Motor neuron (in vitro differentiated cells): ENCODE measurements around the gene STARD5. TPM values are rescaled to one million over a fixed set of nuclear protein-coding genes. Genes with fewer than 3 reads are reported as not detected.

ENCODE experiments used
- ATAC-seq, 8 experiments: fragments of 200-7000 bp; cut with Tn5 transposase; replicated peaks in 6 of 8; 2 replicates each; pipeline ENCODE4 v1.8.0; 2021; ENCODE audit warnings: mild to moderate bottlenecking in 8 of 8, moderate library complexity in 8 of 8
- H3K27ac ChIP-seq, 2 donors: fragments of 250-450 bp; sonication (Bioruptor Pico); 2 replicates each; pipeline ENCODE4 v1.9.0; 2021; ENCODE audit warnings: antibody characterized with exemption in 2 of 2, mild to moderate bottlenecking in 2 of 2, moderate library complexity in 1 of 2
- H3K4me1 ChIP-seq, 2 donors: fragments of 250-450 bp; sonication (Bioruptor Pico); replicated peaks in 1 of 2; 2 replicates each; pipeline ENCODE4 v1.6.1; 2021; ENCODE audit warnings: antibody characterized with exemption in 2 of 2, mild to moderate bottlenecking in 2 of 2, moderate library complexity in 1 of 2
- H3K4me3 ChIP-seq, 5 donors: fragments of 250-450 bp; sonication (Bioruptor Pico); 2 replicates each; pipeline ENCODE4 v1.9.0; 2021; ENCODE audit warnings: antibody characterized with exemption in 5 of 5, mild to moderate bottlenecking in 5 of 5, moderate library complexity in 4 of 5
- WGBS, 10 experiments: fragments of 450-650 bp; shearing (Covaris generic); methylation state at CpG; one replicate each; pipeline ENCODE4 v1.0.0; 2022; 5-methylcytosine and 5-hydroxymethylcytosine counted together
- in situ Hi-C, 9 experiments: fragments of 400-800 bp; cut with MboI; loops; one replicate each; pipeline ENCODE4 v1.15.0; 2021; ENCODE audit warnings: low sequenced_read_pairs in 9 of 9, low pct_unique_long_range_greater_than_20kb in 2 of 9; ENCODE audit not compliant: unreplicated experiment in 9 of 9
- total RNA-seq, 8 experiments: library from RNA; unstranded; fragments of 300-600 nt; gene quantifications; 2 replicates each; pipeline versions ENCODE4 v1.2.3 to v1.2.4, GENCODE V29; 2022

The STARD5 gene, protein sequence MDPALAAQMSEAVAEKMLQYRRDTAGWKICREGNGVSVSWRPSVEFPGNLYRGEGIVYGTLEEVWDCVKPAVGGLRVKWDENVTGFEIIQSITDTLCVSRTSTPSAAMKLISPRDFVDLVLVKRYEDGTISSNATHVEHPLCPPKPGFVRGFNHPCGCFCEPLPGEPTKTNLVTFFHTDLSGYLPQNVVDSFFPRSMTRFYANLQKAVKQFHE
- 1 to 10 TPM in 6 of 8 experiments, under 1 TPM in 2; 0.92 to 9.7 (median 2.1) TPM for total RNA-seq

DNA sequence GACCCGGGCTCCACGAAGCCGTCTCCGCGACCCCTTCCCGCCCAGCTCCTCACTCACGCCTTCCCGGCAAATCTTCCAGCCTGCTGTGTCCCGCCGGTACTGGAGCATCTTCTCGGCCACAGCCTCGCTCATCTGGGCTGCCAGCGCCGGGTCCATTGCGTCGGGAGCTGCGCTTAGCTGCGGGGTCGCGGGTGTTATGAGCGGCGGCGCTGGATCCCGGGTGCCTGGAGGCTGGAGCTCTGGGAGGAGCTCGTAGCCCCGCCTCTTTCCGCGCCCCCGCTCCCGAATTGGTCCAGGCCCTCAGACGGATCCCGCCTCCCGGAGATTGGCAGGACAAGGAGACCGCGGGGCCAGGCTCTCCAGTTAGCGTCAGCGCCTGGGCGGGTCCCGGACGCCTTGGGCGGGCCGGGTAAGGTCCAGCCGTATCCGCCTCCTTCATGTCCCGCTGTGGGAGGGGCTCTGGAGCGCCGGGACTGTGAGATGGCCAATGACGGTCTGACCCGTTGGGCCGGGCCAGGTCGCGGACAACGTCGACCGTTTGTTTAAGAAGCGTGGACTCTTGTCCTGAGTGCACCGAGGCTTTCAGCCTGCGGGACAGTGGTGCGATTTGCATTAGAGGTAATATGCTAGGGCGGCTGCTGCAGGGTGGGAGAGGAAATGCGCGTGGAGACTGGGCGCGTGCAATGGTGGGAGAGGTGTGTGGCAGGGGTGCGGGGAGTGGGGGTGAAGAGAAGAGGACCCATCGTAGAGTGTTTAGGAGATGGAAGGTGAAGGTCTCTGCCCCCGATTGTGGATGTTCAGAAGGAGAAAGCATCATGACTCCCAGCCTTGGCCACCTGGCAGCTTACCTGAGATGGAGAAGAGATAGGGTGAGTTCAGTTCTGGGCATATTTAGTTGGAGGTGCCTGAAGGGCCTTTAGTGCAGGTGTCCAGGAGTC lies at the start of gene STARD5:
TSS of gene STARD5 (minus strand) at position 198 of the 938 bp plus-strand sequence. CDS start at position 156, 42 bp downstream.
- no peaks in the 10 kb centered on the region for H3K4me1 ChIP-seq
- H3K27ac ChIP-seq, result peak within 1 kb of the TSS; percentile 22 to 50
- WGBS, 10 experiments, result 0% methylated on average over 1 to 9 of the region's 67 CpGs; no CpG with 5 or more reads in 8 of the 10 experiments
- ATAC-seq, result peak; percentile 98 to 100 (median 99)
- peak within 1 kb of the TSS; percentile 55 to 79 (median 64) for H3K4me3 ChIP-seq
- in situ Hi-C loops, result no loop called here

DNA sequence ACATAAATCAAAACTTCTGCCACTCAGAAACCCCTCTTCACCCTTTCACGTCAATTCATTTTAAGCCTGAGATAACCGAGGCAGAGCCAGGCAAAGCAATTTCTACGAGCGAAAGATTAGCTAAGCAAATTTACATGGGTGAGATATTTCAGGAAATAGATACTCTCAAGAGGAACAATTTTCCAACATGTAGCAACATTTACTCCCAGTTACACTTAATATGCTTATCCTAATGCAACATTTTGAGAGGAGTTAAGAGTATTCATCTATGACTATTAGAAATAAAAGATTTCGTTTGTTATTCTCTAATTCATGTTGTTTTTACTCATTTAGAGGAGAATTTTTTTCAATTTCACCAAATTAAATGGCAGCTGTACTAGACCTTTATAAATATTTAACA lies 49.2 kb upstream of the STARD5 start:
- no peak for ATAC-seq

DNA sequence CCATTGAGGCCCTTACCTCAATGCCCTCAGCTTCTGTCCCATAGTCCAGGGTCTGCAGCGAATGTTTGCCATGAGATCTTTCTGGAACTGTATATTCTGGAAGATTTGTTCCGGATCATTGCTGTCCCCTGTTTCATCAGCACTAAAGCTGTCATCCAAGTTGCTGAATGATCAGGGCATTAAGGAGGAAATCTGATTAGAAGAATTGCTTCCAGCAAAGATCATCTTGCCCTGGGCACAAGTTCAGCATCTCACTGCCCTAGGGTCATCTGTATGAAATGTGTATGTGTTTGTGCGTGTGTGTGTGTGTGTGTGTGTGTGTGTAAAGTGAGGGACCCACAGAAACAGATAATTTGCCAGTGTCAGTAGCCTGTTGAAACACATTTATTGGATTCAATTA lies 48.6 kb upstream of the STARD5 start:
- H3K27ac ChIP-seq, result no peak overlapping the region
- 20 to 80% (median 63%) methylated on average over 1 to 3 of the region's 3 CpGs; no CpG with 5 or more reads in 2 of the 10 experiments for WGBS, 10 experiments
- in situ Hi-C loops, result no loop called here
- peak in 4 of 8 experiments; percentile 3 to 42 (median 27) for ATAC-seq
- no peak overlapping the region for H3K4me3 ChIP-seq
- peaks cover 2 to 15% of the 10 kb centered on the region in 2 donors for H3K4me1 ChIP-seq

More for the DNA sequence above, 49.2 kb upstream of the STARD5 start:
- H3K4me3 ChIP-seq, result no peak overlapping the region
- in situ Hi-C loops, result no loop called here
- no peak overlapping the region for H3K27ac ChIP-seq
- peaks cover 2 to 15% of the 10 kb centered on the region in 2 donors for H3K4me1 ChIP-seq
- 56 to 96% (median 80%) methylated on average over 2 to 5 of the region's 5 CpGs for WGBS, 10 experiments

DNA sequence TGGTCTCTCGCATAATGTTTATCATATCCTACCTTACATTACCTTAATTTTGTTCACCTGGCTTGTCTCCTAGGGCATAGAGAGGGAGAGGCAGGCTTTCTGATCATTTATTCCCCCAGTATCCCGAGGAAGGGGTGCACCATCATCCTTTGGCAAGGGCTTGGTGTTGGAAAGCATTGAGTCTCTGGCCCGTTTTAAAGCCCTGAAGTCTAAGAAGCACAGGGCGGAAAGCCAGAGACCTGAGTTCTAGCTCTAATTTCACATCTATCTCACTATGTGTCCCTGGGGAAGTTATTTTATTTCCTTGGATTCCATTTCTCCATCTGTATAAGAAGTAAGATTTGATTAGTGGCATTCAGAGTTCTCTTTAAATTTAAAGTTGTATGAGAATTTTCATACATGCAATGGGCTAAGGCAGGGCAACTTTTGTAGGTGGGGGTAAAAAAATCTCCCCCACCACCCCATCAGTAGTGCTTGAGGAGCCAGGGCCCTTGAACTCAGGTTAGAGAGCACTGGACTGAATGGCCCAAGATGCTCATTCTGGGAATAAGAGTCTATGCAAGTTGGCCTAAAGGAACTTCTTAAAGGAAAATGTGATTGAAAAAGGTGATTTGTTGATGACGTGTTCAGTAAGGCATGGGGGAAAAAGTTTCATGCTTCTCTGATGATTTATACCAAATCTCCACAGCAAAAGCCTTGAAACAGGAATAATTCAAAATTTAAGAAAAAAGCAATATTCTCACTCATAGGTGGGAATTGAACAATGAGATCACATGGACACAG lies 40.0 kb upstream of the STARD5 start:
- in situ Hi-C loops, result no loop called here
- Histone ChIP-seq H3K4me1 (no peaks in the 10 kb centered on the region), H3K4me3 (no peak overlapping the region), H3K27ac (no peak overlapping the region)
- 30 to 100% (median 91%) methylated on average over 1 to 4 of the region's 5 CpGs; no CpG with 5 or more reads in 1 of the 10 experiments for WGBS, 10 experiments
- no peak for ATAC-seq

DNA sequence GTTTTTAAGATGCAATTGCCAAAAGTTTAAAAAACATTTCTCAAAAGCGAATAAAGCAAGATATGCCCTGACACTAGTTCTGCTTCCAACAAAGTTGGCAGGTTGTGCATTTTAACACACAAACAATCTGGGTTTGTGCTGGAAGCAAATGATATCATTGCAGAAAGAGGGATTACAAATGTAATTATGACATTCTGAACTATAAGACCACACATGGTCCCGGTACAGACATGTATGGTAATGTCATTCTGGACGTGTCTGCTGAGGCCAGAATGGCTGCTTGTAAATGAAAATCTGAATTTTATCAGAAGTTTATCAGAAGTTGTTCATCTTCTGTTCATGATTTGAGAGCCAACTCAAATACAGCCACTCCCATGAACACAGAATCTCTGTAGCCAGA lies 39.3 kb upstream of the STARD5 start:
- ATAC-seq, result no peak
- WGBS, 10 experiments, result 7 to 100% (median 70%) methylated on average over 1 to 3 of the region's 3 CpGs; no CpG with 5 or more reads in 1 of the 10 experiments
- in situ Hi-C loops, result no loop called here
- Histone ChIP-seq H3K4me3 (no peak overlapping the region), H3K4me1 (no peaks in the 10 kb centered on the region), H3K27ac (no peak overlapping the region)

DNA sequence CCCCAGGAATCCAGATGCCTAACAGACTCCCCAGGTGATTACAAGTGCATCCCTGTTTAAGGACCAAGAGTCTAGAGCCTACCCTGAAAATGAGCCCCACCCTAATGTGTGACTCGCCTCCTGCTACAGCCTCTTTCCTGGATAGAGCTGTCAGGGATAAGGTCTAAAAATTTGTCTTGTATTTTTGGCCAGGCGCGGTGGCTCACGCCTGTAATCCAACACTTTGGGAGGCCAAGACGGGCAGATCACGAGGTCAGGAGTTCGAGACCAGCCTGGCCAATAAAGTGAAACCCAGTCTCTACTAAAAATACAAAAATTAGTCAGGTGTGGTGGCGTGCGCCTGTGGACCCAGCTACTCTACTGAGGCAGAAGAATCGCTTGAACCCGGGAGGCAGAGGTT lies 38.8 kb upstream of the STARD5 start:
- in situ Hi-C loops, result no loop called here
- 19 to 100% (median 86%) methylated on average over 1 to 8 of the region's 11 CpGs; no CpG with 5 or more reads in 3 of the 10 experiments for WGBS, 10 experiments
- Histone ChIP-seq H3K4me1 (no peaks in the 10 kb centered on the region), H3K4me3 (no peak overlapping the region), H3K27ac (no peak overlapping the region)
- peak in 1 of 8 experiments; percentile 41 for ATAC-seq

DNA sequence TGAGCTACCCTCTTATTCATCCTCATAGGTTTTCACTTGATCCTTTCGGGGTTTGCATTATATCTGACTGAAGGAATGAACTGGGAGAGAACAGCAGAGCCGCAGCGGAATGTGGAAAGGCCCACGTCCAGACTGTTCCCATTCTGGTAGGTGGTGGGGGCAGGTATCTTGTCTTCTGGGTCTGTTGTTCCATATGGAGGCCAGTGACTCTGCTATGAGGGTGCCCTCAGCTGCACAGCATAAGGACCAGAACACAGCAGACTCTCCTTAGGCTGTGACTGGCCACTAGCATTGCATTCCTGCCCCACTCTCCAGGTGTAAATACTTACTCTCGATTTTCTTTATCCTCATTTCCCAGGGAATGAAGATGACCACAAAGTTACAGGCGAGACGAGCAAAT lies 38.0 kb upstream of the STARD5 start:
- 67 to 100% (median 88%) methylated on average over 1 to 6 of the region's 7 CpGs; no CpG with 5 or more reads in 2 of the 10 experiments for WGBS, 10 experiments
- in situ Hi-C loops, result no loop called here
- no peaks in the 10 kb centered on the region for H3K4me1 ChIP-seq
- H3K4me3 ChIP-seq, result no peak overlapping the region
- no peak for ATAC-seq
- no peak overlapping the region for H3K27ac ChIP-seq

DNA sequence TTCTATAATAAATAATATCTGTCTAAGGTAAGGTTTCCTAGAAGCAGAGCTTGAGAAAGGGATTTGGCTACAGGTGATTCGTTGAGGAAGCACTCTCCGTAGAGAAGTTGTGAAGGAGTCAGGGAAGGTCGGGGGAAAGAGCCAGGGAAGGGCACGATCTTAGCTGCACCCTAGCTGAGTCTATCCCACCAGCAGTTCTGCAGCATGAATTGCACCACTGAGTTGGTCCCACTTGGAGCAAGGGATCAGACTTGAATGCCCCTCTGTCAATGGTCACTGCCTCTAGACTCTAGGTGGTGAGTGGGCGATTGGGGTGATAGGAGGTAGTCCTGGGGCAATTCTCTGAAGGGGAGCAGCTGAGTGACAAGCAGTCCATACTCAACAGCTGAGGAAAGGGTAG lies 36.5 kb upstream of the STARD5 start:
- ATAC-seq, result no peak
- Histone ChIP-seq H3K4me3 (no peak overlapping the region), H3K27ac (no peak overlapping the region), H3K4me1 (no peaks in the 10 kb centered on the region)
- in situ Hi-C loops, result no loop called here
- 48 to 100% (median 80%) methylated on average over 1 to 5 of the region's 5 CpGs; no CpG with 5 or more reads in 1 of the 10 experiments for WGBS, 10 experiments

DNA sequence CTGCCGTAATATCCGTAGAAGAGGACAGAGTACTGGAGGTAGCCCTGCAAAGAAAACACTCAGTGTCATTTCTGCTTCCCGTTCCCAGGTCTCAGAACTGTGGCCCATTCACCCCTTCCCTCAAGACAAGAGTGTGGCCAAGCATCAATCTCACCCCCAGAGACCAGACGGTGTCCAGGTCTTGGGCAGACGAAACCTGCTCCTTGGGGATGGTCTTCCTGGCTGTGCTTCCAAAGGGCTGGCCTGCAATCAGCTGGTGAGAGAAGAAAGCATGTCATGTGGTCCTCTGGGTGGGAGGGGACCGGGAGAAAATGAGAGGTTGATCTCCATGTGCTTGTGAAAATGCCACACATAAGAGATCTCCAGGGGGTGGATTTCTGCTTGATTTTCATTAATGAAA lies 34.3 kb upstream of the STARD5 start:
- no peak for ATAC-seq
- H3K4me1 ChIP-seq, result no peaks in the 10 kb centered on the region
- whole genome bisulfite sequencing, 10 experiments, result 80 to 100% (median 85%) methylated on average over 1 to 5 of the region's 6 CpGs; no CpG with 5 or more reads in 4 of the 10 experiments
- H3K4me3 ChIP-seq, result no peak overlapping the region
- in situ Hi-C loops, result no loop called here
- no peak overlapping the region for H3K27ac ChIP-seq

DNA sequence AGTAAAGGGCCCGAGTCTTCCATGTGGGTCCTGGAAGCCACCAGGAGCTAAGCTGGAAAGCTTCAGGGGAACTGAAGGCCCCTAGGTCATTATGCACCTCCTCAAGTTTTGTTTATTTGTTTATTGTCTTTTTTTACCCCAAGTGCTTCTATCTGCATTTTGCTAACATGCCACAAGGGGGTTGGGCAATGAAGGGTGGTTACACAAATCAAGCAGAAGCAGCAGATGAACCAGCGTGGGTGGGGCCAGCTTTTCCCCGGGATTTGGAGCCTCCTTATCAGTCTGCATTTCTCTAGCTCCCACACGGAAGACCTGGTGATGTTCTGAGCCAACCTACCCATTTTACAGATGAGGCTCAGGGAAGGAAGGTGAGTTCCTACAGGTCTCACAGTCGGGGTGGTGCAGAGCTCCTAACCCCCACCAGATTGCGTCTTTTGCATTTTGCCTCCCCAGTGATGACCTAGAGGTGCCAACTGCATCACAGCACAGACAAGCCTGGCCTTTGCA lies 33.3 kb upstream of the STARD5 start:
- 50 to 100% (median 83%) methylated on average over 1 to 4 of the region's 6 CpGs; no CpG with 5 or more reads in 2 of the 10 experiments for WGBS, 10 experiments
- in situ Hi-C loops, result no loop called here
- peak in 3 of 8 experiments; percentile 19 to 70 (median 42) for ATAC-seq
- H3K27ac ChIP-seq, result no peak overlapping the region
- H3K4me3 ChIP-seq, result no peak overlapping the region
- H3K4me1 ChIP-seq, result no peaks in the 10 kb centered on the region

DNA sequence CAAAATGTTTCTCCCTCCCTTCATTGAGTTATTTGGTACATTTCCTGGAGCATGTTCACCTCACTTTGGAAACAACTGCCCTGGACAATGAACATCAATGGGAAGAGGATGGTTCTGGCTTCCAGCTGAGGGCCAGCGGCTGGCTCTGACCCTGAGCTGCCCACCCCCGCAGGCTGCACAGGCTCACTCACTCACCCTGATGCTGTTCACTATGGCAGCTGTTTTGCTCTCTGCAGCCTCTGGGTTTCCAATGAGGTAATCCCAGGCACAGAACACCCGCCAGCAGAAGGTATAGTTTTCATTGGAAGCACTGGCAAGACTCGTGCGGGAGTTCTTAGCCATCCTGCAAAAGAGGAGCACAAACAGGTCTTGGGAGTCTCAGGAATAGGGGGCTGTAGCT lies 32.3 kb upstream of the STARD5 start:
- Histone ChIP-seq H3K27ac (no peak overlapping the region), H3K4me1 (no peaks in the 10 kb centered on the region), H3K4me3 (no peak overlapping the region)
- in situ Hi-C loops, result no loop called here
- WGBS, 10 experiments, result 45 to 100% (median 69%) methylated on average over 1 to 5 of the region's 5 CpGs; no CpG with 5 or more reads in 2 of the 10 experiments
- no peak for ATAC-seq

DNA sequence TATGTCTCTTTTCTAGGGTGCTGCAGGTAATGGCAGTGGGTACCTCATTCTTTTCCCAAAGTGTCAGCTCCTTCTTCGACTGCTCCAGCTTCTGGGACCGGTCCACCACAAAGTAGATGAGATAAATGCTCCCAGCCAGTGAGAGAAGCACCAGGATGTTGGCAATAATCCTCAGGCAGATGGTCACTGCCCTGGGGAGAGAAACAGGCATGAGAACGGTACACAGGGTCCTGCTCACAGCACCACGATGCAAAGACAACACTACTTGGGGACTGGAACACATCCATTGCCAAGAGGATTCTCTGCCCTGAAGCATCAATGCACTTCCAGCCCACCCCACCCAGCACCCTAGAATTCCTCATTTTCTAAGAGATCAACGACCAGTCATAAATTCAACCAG lies 27.7 kb upstream of the STARD5 start:
- Histone ChIP-seq H3K27ac (no peak overlapping the region), H3K4me3 (no peak overlapping the region), H3K4me1 (no peaks in the 10 kb centered on the region)
- ATAC-seq, result no peak
- in situ Hi-C loops, result no loop called here
- 20 to 90% (median 48%) methylated on average over 1 to 4 of the region's 5 CpGs; no CpG with 5 or more reads in 2 of the 10 experiments for WGBS, 10 experiments
